ENCODE data around the gene GSTT4. TPM values are rescaled to one million over a fixed set of nuclear protein-coding genes. Genes with fewer than 3 reads are reported as not detected.
"Not testable (repeated sequence)": the region's sequence is repeated elsewhere in the genome, so short reads cannot be mapped to it uniquely, and the experiment has no call there.

The GSTT4 gene
- total RNA-seq, 1 donor from 2014 or later: not detected

DNA sequence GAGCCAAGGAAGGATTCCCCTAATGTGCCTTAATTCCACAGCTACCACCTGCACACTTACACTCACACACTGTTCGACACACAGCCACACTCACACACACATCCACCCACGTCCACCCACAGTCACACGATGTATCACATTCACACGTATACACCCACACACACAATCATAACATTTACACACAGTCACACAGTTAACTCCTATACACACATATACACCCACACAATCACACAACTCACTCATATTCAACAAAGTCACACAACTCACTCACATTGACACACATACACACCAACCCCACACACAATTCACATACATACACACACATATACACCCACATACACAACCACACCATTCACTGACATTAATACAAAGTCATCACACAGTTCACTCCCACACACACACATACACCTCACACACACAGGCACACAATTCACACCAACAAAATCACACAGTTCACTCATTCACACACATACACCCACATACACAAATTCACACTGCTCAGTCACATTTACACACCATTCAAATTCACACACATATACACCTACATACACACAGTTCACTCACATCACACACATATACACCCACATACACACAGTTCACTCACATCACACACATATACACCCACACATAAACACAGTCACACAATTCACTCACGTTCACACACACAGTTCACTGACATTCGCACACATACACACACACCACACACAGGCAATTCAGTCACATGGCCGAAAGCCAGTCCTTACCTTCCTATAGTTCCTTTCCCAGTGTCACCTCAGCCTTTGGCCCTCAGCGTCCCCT lies 50.9 kb downstream of the GSTT4 start:
- DNase-seq (ENCODE audit: low spot score): not testable (repeated sequence)

DNA sequence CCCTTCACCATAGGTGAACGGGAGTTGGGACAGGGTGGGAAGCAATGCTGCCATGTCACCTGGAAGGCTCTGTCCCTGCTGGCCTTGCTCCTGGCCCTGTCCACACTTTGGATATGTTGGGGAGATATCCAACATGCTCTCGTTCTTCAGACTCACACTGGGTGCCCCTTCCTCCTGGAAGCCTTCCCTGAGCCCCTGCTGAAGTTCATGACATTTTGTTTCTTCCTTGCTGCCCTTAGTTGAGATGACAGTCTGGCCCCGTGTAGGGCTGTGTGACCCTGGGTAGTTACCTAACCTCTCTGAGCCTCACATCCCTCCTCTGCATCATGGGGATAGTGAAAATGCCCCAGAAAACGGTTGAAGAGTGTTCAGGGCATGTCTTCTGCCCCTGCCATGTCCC lies 51.8 kb downstream of the GSTT4 start:
- DNase-seq (ENCODE audit: low spot score): not testable (repeated sequence)

DNA sequence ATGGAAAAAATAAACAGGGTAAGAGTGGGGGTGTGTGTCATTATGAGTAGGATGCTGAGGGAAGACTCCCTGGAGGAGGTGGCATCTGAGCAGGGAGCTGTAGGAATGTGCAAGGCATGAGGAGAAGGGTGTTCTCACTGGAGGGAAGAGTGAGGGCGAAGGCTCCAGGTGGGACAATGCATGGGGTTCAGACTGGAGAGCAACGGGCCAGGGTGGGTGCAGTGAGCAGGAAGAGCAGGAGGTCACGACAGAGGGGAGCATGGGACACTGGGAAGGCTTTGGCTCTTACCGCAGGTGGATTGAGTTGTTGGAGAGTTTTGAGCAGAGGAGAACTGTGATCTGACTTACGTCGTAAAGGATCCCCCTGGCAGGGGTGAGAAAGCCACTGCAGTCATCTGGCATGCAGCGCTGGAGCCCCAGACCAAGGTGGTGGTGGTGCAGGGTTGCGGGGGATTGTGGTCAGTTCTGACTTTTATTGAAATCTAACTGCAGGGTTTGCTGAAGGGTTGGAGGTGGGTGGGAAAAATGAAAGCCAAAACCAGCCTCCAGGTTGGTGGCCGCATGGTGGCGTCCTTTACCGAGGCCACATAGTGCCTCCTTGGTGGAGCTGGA lies 52.4 kb downstream of the GSTT4 start:
- not testable (repeated sequence) for DNase-seq (ENCODE audit: low spot score)

DNA sequence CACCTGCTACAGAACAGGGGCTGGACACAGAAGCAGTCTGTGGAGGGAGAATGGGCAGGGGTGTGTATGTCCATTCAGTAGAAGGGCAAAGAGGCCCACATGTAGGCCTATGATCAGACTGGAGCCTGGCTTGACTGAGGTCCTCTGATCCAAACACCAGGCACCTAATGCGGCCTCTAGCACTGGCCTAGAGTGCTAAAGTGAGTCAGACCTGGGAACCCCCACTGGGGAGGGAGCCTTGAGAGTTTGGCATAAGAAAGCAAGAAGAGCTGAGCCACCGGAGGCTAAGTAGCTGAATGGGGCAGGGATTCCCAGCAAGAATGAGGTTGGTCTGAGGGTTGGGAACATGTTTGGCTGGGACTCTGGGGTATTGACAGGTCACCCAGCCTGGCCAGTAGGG lies 53.9 kb downstream of the GSTT4 start:
- DNase-seq (ENCODE audit: low spot score): not testable (repeated sequence)

DNA sequence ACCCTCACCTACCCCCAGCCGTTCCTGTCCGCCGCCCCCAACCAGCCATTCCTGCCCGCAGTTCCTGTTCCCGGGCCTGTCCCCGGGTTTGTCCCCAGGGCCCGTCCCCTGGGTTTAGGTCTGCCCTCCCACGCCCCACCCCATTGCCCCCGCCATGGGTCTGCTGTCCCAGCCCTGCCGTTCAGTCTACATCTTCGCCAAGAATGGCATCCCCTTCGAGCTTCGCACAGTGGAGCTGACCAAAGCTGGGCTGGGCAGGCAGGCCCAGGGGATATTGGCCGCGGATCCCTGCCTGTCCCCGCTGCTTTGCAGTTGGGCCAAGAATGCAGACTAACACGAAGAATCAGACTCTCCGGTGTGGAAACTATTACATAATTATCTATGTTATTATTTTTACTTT lies 55.5 kb downstream of the GSTT4 start:
- DNase-seq (ENCODE audit: low spot score): not testable (repeated sequence)

Other genes with a start within 250 kb of the GSTT4 start
- gene C22orf15, start 242.5 kb downstream of the GSTT4 start, total RNA-seq: 0.18 TPM
- gene CHCHD10, start 237.5 kb downstream of the GSTT4 start, total RNA-seq: 232 TPM
- 1.5 TPM for gene MMP11, start 232.6 kb downstream of the GSTT4 start, total RNA-seq
- 74.0 TPM for gene SMARCB1, start 218.5 kb downstream of the GSTT4 start, total RNA-seq
- 11.4 TPM for gene DERL3, start 166.4 kb downstream of the GSTT4 start, total RNA-seq
- gene SLC2A11, start 147.6 kb downstream of the GSTT4 start, total RNA-seq: 15.0 TPM
- 528 TPM for gene MIF, start 111.1 kb downstream of the GSTT4 start, total RNA-seq
- gene GSTT2B, start 44.3 kb downstream of the GSTT4 start, total RNA-seq: 6.9 TPM
- 6.6 TPM for gene DDTL, start 38.6 kb downstream of the GSTT4 start, total RNA-seq
- 129 TPM for gene DDT, start 31.0 kb downstream of the GSTT4 start, total RNA-seq
- gene GSTT2, start 25.3 kb downstream of the GSTT4 start, total RNA-seq: 7.8 TPM
- 117 TPM for gene CABIN1, start 5.9 kb upstream of the GSTT4 start, total RNA-seq
- 8.3 TPM for gene SUSD2, start 176.0 kb upstream of the GSTT4 start, total RNA-seq
- 58.2 TPM for gene GGT5, start 239.6 kb upstream of the GSTT4 start, total RNA-seq